Measurements from ENCODE around the gene KRT9. TPM values are rescaled to one million over a fixed set of nuclear protein-coding genes. Genes with fewer than 3 reads are reported as not detected.

Gene KRT9
- total RNA-seq, 1 experiment from 2014 or later, result 0.15 TPM

DNA sequence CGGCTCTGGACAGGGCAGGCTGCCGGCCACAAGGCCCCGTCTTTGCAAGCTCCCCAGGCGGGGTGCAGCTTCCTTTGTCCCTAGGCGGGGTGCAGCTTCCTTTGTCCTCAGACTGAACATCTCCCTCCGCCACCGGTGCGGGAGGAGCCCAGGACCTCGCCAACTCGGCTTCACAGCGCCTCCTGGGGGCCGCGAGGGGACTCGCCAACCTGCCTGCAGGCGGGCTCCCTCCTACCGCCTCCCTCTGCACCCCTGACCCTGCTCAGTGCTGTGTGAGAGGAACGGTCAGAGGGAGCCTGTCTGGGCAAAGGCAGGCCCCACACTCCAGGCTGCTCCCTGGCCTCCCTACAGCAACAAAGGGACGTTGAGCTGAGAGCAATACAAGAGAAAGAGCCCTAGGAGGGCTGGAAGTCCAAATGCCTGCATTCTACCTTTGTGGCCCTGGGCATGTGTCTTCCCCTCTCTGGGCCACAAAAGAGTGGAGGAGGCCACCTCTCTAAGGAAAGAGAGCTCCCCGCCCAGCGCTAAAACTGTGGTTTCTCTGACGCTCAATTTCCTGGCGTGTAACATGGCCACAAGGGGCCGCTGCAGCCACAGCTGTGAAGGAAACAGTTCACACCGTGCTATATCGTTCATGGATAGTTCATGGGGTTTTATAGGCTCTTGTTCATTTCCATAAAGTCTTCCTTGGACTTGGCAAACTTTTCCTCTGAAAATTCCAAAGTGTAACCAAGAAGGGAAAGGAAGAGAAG is 22.8 kb downstream of the KRT9 start (continued):
- peak; percentile 8 for TF ChIP-seq ZBTB33 (IDR thresholded peaks at IDR 0.05; ENCODE audit: extremely low read depth, insufficient replicate concordance, low read length)

GRCh38 chr17:41547921-41548843 is 23.7 kb downstream of the KRT9 start:
- Histone ChIP-seq H3K4me2 (ENCODE audit: low read length) (peak overlapping the region; percentile 80), H3K9me3 (ENCODE audit: control insufficient read depth in 1 of 2, insufficient read depth in 1 of 2, low read depth in 1 of 2, low read length in 2 of 2) (peaks cover 0 to 8% of the 10 kb centered on the region in 2 experiments; a peak in 1 of 4 replicates), H3K27me3 (ENCODE audit: insufficient read depth, low read length) (no peaks in the 10 kb centered on the region), H3K36me3 (ENCODE audit: control insufficient read depth in 1 of 2, insufficient read depth in 2 of 2, low read length in 2 of 2) (no peaks in the 10 kb centered on the region), H4K20me1 (ENCODE audit: insufficient read depth) (no peaks in the 10 kb centered on the region), H3K79me2 (ENCODE audit: insufficient read depth, low read length) (no peaks in the 10 kb centered on the region), H3K27ac (ENCODE audit: low read depth, low read length) (peak overlapping the region; percentile 91), H2AFZ (ENCODE audit: low read depth, low read length, poor library complexity, severe bottlenecking) (no peak overlapping the region), H3K9me2 (ENCODE audit: insufficient read depth) (no peaks in the 10 kb centered on the region), H3K4me3 (replicated peaks in 1 of 2; ENCODE audit: low read depth in 1 of 2, low read length in 2 of 2) (peak overlapping the region; percentile 21 to 46), H3K9ac (ENCODE audit: low read length) (peak overlapping the region; percentile 68), H3K4me1 (ENCODE audit: control insufficient read depth in 1 of 2, insufficient read depth in 2 of 2, low read length in 2 of 2) (peaks cover 39 to 80% of the 10 kb centered on the region in 2 experiments)
- no TSS peak for BruUV-seq (replicated peaks)
- intact Hi-C loops (cut with micrococcal nuclease), result loop anchor here (1.0 to 10.0 kb wide), 6 partner anchors 26 to 933 kb away; no protein-coding TSS in a partner anchor
- peak; percentile 77 for ATAC-seq
- DNase-seq (ENCODE audit: low read depth, low spot score), result peak; percentile 96
- ChIA-PET CTCF (interaction anchor here (0.5 to 7.3 kb wide), 44 partner anchors 8 to 933 kb away, joined by 3 to 203 read pairs (median 7); partner anchors contain the start of genes KRT15, KRT19 and KRT36), POLR2A (interaction anchor here (0.7 to 5.5 kb wide), 14 partner anchors 8 to 692 kb away, joined by 3 to 148 read pairs (median 6); partner anchors contain the start of genes EIF1, KRT15 and KRT19), RAD21 (ENCODE audit: low non-redundant PET in 1 of 2, low total read pairs in 2 of 2, uncharacterized antibody in 2 of 2, unreplicated experiment in 2 of 2) (interaction anchor here (0.6 to 3.7 kb wide), 36 partner anchors 18 to 691 kb away, joined by 3 to 26 read pairs (median 5); partner anchors contain the start of gene KRT19 (in 2 of the 2))
- peak; percentile 98 for TF ChIP-seq SP1 (IDR thresholded peaks at IDR 0.05; ENCODE audit: low read depth)
- TF ChIP-seq TCF7L2 (IDR thresholded peaks at IDR 0.05; ENCODE audit: borderline replicate concordance, extremely low read depth, insufficient read depth, insufficient read length), result peak; percentile 32
- TF ChIP-seq EZH2phosphoT487 (IDR thresholded peaks at IDR 0.05; ENCODE audit: borderline replicate concordance), result no peak
- peak; percentile 34 for TF ChIP-seq ZBTB33 (IDR thresholded peaks at IDR 0.05; ENCODE audit: extremely low read depth, insufficient replicate concordance, low read length)
- TF ChIP-seq, protein P1, sequence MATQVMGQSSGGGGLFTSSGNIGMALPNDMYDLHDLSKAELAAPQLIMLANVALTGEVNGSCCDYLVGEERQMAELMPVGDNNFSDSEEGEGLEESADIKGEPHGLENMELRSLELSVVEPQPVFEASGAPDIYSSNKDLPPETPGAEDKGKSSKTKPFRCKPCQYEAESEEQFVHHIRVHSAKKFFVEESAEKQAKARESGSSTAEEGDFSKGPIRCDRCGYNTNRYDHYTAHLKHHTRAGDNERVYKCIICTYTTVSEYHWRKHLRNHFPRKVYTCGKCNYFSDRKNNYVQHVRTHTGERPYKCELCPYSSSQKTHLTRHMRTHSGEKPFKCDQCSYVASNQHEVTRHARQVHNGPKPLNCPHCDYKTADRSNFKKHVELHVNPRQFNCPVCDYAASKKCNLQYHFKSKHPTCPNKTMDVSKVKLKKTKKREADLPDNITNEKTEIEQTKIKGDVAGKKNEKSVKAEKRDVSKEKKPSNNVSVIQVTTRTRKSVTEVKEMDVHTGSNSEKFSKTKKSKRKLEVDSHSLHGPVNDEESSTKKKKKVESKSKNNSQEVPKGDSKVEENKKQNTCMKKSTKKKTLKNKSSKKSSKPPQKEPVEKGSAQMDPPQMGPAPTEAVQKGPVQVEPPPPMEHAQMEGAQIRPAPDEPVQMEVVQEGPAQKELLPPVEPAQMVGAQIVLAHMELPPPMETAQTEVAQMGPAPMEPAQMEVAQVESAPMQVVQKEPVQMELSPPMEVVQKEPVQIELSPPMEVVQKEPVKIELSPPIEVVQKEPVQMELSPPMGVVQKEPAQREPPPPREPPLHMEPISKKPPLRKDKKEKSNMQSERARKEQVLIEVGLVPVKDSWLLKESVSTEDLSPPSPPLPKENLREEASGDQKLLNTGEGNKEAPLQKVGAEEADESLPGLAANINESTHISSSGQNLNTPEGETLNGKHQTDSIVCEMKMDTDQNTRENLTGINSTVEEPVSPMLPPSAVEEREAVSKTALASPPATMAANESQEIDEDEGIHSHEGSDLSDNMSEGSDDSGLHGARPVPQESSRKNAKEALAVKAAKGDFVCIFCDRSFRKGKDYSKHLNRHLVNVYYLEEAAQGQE (IDR thresholded peaks at IDR 0.05; ENCODE audit: low read depth), result no peak
- TF ChIP-seq ATF3 (IDR thresholded peaks at IDR 0.05), result no peak
- no peak for TF ChIP-seq SIN3A (IDR thresholded peaks at IDR 0.05; ENCODE audit: low read depth)
- TF ChIP-seq MAX (IDR thresholded peaks at IDR 0.05), result peak; percentile 96
- peak; percentile 24; the same call in 1 of the 2 replicates for TF ChIP-seq ZFX (IDR thresholded peaks at IDR 0.05)
- peak; percentile 91 for TF ChIP-seq EGR1 (IDR thresholded peaks at IDR 0.05; ENCODE audit: low read depth)
- peak; percentile 96 for TF ChIP-seq JUND (IDR thresholded peaks at IDR 0.05)
